HL-60 (cell line): ENCODE results near the gene PPL.

Experiments used
- DNase-seq, 2 experiments: peaks; one replicate each; pipeline ENCODE4 v3.0.0-alpha.2; 2010 to 2020; ENCODE audit warnings: low read depth in 1 of 2, low spot score in 1 of 2
- H3K27ac ChIP-seq: fragments of 250-450 bp; sonication (Bioruptor Pico); replicated peaks from 2 replicates; pipeline ENCODE4 v1.5.1; 2020; ENCODE audit warnings: mild to moderate bottlenecking, moderate library complexity
- H3K27me3 ChIP-seq: fragments of 250-450 bp; sonication (Bioruptor Pico); 2 replicates; pipeline ENCODE4 v1.5.1; 2021; ENCODE audit warnings: mild to moderate bottlenecking, moderate library complexity; ENCODE audit not compliant: insufficient read depth, poor library complexity, severe bottlenecking
- H3K4me3 ChIP-seq: replicated peaks from 2 replicates; pipeline ENCODE4 v1.5.1; 2011; ENCODE audit warnings: mild to moderate bottlenecking, control low read depth, low read length; ENCODE audit not compliant: insufficient read depth
- CTCF ChIP-seq: IDR thresholded peaks from one replicate; pipeline ENCODE4 v1.5.1; 2011; ENCODE audit warnings: low read length, control low read depth, inconsistent platforms; ENCODE audit not compliant: insufficient read depth
- GABPA ChIP-seq: IDR thresholded peaks from 2 replicates; pipeline ENCODE4 v1.6.1; 2012; ENCODE audit warnings: low read depth
- POLR2AphosphoS5 ChIP-seq: IDR thresholded peaks from 2 replicates; pipeline ENCODE4 v1.6.1; 2012; ENCODE audit warnings: low read depth
- REST ChIP-seq: IDR thresholded peaks from 2 replicates; pipeline ENCODE4 v1.6.1; 2012; ENCODE audit warnings: low read depth; ENCODE audit not compliant: insufficient replicate concordance
- SPI1 ChIP-seq: IDR thresholded peaks from 2 replicates; pipeline ENCODE4 v1.6.1; 2012; ENCODE audit warnings: low read depth, mild to moderate bottlenecking, borderline replicate concordance

PPL gene

DNA sequence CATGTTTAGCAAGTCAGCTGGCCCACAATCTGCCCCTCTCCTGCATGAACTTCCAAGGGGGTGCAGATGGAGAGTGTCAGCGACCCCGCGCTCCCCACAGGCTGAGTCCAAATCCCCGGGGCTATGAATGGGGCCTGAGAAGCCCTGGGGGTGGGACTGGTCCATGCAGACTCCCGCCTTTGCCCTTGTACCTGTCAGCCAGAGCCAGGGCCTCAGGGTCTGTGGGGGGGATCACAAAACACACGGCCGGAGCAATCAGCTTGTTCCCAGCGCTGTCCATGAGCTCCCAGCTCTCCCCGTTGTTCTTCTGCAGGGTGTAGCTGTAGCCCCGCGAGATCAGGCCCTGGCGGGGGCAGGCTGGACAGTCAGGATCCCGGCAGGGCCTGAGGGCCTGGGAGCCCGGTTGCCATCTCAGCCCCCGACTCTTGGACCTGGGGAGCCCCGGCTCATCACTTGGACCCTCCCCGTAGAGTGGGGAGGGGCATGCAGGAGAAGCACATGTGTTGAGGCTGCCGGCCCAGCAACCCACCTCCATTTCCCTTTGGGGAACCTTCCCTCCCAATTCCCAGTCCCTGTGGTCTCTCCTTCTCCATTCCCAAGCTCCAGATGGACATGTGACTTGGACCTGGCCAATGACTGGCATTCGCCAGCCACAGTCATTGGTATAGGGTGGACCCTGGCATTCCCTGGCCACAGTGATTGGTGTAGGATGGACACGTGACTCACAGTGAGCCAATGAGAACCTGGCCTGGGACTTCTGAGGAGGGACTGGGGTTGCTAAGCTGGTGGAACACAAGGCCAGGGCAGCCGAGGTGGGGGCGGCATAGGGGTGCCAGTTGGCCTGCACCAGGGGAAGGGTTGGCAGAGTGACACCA is 42.4 kb downstream of the PPL start:
- no peak overlapping the region for H3K4me3 ChIP-seq
- H3K27ac ChIP-seq, result no peak overlapping the region
- no peaks in the 10 kb centered on the region for H3K27me3 ChIP-seq
- TF ChIP-seq CTCF, result no peak
- no peak for TF ChIP-seq REST
- no peak for TF ChIP-seq SPI1
- no peak for TF ChIP-seq GABPA
- no peak for TF ChIP-seq POLR2AphosphoS5
- no peak for DNase-seq

GRCh38 chr16:4893103-4893862 is 43.7 kb downstream of the PPL start:
- H3K27me3 ChIP-seq, result no peaks in the 10 kb centered on the region

More at GRCh38 chr16:4893103-4893862, 43.7 kb downstream of the PPL start:
- Histone ChIP-seq H3K27ac (no peak overlapping the region), H3K4me3 (no peak overlapping the region)
- no peak for TF ChIP-seq SPI1
- no peak for TF ChIP-seq REST
- no peak for TF ChIP-seq POLR2AphosphoS5
- no peak for TF ChIP-seq GABPA
- TF ChIP-seq CTCF, result no peak
- no peak for DNase-seq
